ENCODE measurements around the gene ZNF708. TPM values are rescaled to one million over a fixed set of nuclear protein-coding genes. Genes with fewer than 3 reads are reported as not detected.
"Not testable (repeated sequence)": the region's sequence is repeated elsewhere in the genome, so short reads cannot be mapped to it uniquely, and the experiment has no call there.

Gene ZNF708
- total RNA-seq (10.5 TPM), polyA plus RNA-seq (ENCODE audit: insufficient read depth in 1 of 8, insufficient read length in 8 of 8, low replicate concordance in 1 of 8) (10 to 100 TPM in 2 of 8 donors, 1 to 10 TPM in 6; 6.4 to 11.8 (median 9.2) TPM)
- long read RNA-seq, donor 1, partial matches to known transcripts = 18 of 25 reads
- long read RNA-seq, donor 1, other reads (novel, unspliced or antisense) = 7 of 25 reads
- long read RNA-seq, donor 2 = 0 reads
- long read RNA-seq, donor 3, full-length matches to known transcripts = 4 of 53 reads
- long read RNA-seq, donor 3, partial matches to known transcripts = 33 of 53 reads
- long read RNA-seq, donor 3, other reads (novel, unspliced or antisense) = 16 of 53 reads
- long read RNA-seq, donor 4, full-length matches to known transcripts = 3 of 3 reads
- long read RNA-seq, donor 4, partial matches to known transcripts = 0 of 3 reads
- long read RNA-seq, donor 4, other reads (novel, unspliced or antisense) = 0 of 3 reads
- long read RNA-seq, donor 5, full-length matches to known transcripts = 9 of 59 reads
- long read RNA-seq, donor 5, partial matches to known transcripts = 39 of 59 reads
- long read RNA-seq, donor 5, other reads (novel, unspliced or antisense) = 11 of 59 reads
- long read RNA-seq, donor 6, full-length matches to known transcripts = 6 of 27 reads
- long read RNA-seq, donor 6, partial matches to known transcripts = 15 of 27 reads
- long read RNA-seq, donor 6, other reads (novel, unspliced or antisense) = 6 of 27 reads
- long read RNA-seq, donor 7, full-length matches to known transcripts = 3 of 3 reads
- long read RNA-seq, donor 7, partial matches to known transcripts = 0 of 3 reads
- long read RNA-seq, donor 7, other reads (novel, unspliced or antisense) = 0 of 3 reads
- long read RNA-seq, donor 8, partial matches to known transcripts = 8 of 9 reads
- long read RNA-seq, donor 8, other reads (novel, unspliced or antisense) = 0 of 9 reads
- long read RNA-seq, donor 9, full-length matches to known transcripts = 3 of 9 reads
- long read RNA-seq, donor 9, partial matches to known transcripts = 0 of 9 reads
- long read RNA-seq, donor 9, other reads (novel, unspliced or antisense) = 6 of 9 reads
- long read RNA-seq, donor 10, full-length matches to known transcripts = 2 of 11 reads
- long read RNA-seq, donor 10, partial matches to known transcripts = 9 of 11 reads
- long read RNA-seq, donor 10, other reads (novel, unspliced or antisense) = 0 of 11 reads
- long read RNA-seq, donor 11, full-length matches to known transcripts = 3 of 25 reads
- long read RNA-seq, donor 11, partial matches to known transcripts = 22 of 25 reads
- long read RNA-seq, donor 11, other reads (novel, unspliced or antisense) = 0 of 25 reads

DNA sequence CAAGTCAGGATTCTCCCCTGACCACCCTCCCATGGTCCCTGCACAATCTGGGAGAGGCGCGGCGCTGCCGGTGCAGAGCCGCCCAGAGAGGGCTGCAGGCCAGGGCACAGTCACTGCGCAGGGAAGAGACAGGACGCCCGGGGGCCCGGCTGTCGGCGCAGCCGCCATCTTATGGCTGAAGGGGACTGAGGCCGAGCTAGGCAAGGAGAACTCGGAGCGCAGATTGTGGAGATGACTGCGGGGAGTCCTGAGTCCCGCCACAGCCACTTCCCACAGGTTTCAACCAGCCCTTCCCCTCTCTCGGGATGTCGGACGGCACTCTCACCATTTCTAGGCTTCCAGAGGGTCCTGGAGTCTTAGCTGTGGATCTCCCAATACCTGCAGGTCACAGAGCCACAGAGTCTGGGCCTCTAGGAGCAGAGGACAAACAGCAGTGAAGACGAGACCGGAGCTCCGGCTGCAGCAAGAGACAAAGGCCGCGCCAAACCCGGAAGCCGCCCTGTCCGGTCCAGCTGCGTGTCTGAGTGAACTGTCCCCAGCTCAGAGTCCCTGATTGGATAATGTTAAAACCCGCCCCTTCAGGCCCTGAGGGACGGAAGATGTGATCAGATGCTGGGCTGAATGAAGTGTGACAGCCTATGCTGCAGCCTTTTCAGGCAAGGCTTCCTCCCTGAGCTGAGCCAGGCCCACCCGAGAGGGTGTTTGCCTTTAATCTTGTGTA is at the start of gene ZNF708:
Gene ZNF708, minus strand, starts transcription at position 526 of the 721 bp plus-strand sequence. Its CDS starts 198 bp downstream, at position 328.
- WGBS (ENCODE audit: insufficient coverage) = under 1% methylated on average over 27 of the region's 32 CpGs
- Histone ChIP-seq H3K36me3 (ENCODE audit: control insufficient read depth, insufficient read depth, low read length) (peaks cover 7% of the 10 kb centered on the region), H3K4me1 (ENCODE audit: control insufficient read depth, insufficient read depth, low read length) (peaks cover 8% of the 10 kb centered on the region), H3K9me3 (replicated peaks; ENCODE audit: control insufficient read depth, low read depth, low read length) (peaks cover 6% of the 10 kb centered on the region), H3K4me3 (ENCODE audit: low read length) (peak within 1 kb of the TSS; percentile 93), H3K27ac (ENCODE audit: low read length) (peak within 1 kb of the TSS; percentile 99), H3K27me3 (ENCODE audit: control insufficient read depth, insufficient read depth, low read length) (no peaks in the 10 kb centered on the region)
- peak; percentile 98 for DNase-seq

DNA sequence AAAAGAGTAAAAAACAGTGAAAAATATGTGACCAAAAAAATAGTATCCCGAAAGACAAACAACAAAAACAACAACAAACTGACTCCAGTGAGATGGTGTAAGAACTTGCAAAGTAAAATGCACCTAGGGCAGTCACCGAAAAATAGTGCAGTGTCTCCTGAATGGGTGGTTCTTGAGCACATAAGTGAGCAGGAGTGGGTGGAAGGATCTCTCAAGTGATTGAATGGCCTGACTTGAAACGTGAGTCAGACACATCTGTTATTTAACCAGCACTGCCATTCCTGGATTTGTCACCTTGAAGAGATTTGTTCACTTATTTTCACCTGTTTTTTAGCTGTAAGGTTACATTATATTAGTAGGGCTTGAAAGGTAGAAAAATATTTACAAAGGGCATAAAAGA is 33.1 kb upstream of the ZNF708 start:
- Histone ChIP-seq H3K27ac (ENCODE audit: low read length) (no peak overlapping the region), H3K36me3 (ENCODE audit: control insufficient read depth, insufficient read depth, low read length) (peaks cover 34% of the 10 kb centered on the region), H3K4me3 (ENCODE audit: low read length) (no peak overlapping the region), H3K9me3 (replicated peaks; ENCODE audit: control insufficient read depth, low read depth, low read length) (peaks cover 2% of the 10 kb centered on the region), H3K4me1 (ENCODE audit: control insufficient read depth, insufficient read depth, low read length) (no peaks in the 10 kb centered on the region), H3K27me3 (ENCODE audit: control insufficient read depth, insufficient read depth, low read length) (no peaks in the 10 kb centered on the region)
- no peak for DNase-seq
- WGBS (ENCODE audit: insufficient coverage) = no CpG with 5 or more reads among the region's 3 CpGs

DNA sequence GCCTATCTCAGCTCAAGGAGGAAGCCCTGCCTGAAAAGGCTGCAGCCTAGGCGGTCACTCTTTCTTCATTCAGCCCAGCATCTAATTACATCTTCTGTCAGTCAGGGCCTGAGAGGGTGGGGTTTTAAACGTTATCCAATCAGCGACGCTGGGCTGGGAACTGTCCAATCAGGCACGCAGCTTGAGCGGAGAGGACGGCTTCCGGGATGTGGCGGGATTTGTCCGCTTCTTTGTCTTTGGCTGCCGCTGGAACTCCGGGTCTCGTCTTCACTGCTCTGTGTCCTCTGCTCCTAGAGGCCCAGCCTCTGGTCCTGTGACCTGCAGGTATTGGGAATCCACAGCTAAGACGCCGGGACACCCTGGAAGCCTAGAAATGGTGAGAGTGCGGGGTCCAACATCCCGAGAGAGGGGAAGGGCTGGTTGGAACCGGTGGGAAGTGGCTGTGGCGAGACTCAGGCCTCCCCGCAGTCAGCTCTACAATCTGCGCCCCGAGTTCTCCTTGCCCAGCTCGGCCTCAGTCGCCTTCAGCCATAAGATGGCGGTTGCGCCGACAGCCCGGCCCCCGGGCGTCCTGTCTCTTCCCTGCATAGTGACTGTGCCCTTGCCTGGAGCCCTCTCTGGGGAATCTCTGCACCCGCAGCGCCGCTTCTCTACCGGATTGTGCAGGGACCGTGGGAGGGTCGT is 29.7 kb upstream of the ZNF708 start, which contains the start of gene ZNF738:
Gene ZNF738, plus strand, starts transcription at position 233 of the 684 bp plus-strand sequence. Its CDS starts 141 bp downstream, at position 374.
- H3K27ac ChIP-seq (ENCODE audit: low read length) = peak within 1 kb of the TSS; percentile 94
- no peaks in the 10 kb centered on the region for H3K4me1 ChIP-seq (ENCODE audit: control insufficient read depth, insufficient read depth, low read length)
- peak; percentile 99 for DNase-seq
- H3K9me3 ChIP-seq (replicated peaks; ENCODE audit: control insufficient read depth, low read depth, low read length) = peaks cover 2% of the 10 kb centered on the region
- WGBS (ENCODE audit: insufficient coverage) = 0% methylated on average over 27 of the region's 36 CpGs
- H3K4me3 ChIP-seq (ENCODE audit: low read length) = peak within 1 kb of the TSS; percentile 69
- no peaks in the 10 kb centered on the region for H3K27me3 ChIP-seq (ENCODE audit: control insufficient read depth, insufficient read depth, low read length)
- H3K36me3 ChIP-seq (ENCODE audit: control insufficient read depth, insufficient read depth, low read length) = peaks cover 21% of the 10 kb centered on the region

DNA sequence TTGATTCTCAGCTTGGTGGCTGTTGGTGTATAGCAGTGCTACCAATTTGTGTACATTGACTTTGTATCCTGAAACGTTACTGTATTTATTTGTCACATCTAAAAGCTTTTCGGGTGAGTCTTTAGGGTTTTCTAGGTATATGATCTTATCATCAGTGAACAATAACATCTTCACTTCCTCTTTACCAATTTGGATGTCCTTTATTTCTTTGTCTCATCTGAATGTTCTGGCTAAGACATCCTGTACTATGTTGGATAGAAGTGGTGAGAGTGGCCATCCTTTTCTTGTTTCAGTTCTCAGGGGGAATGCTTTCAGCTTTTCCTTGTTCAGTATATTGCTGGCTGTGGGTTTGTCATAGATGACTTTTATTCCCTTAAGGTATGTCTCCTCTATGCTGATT is 23.6 kb upstream of the ZNF708 start:
- Histone ChIP-seq H3K9me3 (replicated peaks; ENCODE audit: control insufficient read depth, low read depth, low read length) (no peaks in the 10 kb centered on the region), H3K36me3 (ENCODE audit: control insufficient read depth, insufficient read depth, low read length) (no peaks in the 10 kb centered on the region), H3K4me1 (ENCODE audit: control insufficient read depth, insufficient read depth, low read length) (no peaks in the 10 kb centered on the region), H3K27me3 (ENCODE audit: control insufficient read depth, insufficient read depth, low read length) (no peaks in the 10 kb centered on the region), H3K27ac (ENCODE audit: low read length) (no peak overlapping the region), H3K4me3 (ENCODE audit: low read length) (no peak overlapping the region)
- DNase-seq = no peak
- no CpG with 5 or more reads among the region's 2 CpGs for WGBS (ENCODE audit: insufficient coverage)

DNA sequence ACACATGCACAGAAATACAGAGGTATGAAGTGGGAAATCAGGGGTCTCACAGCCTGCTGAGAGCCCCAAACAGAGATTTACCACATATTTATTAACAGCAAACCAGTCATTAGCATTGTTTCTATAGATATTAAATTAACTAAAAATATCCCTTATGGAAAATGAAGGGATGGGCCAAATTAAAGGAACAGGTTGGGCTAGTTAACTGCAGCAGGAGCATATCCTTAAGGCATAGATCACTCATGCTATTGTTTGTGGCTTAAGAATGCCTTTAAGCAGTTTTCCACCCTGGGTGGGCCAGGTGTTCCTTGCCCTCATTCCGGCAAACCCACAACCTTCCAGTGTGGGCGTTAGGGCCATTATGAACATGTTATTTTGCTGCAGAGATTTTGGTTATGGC is 15.6 kb upstream of the ZNF708 start:
- H3K27ac ChIP-seq (ENCODE audit: low read length); H3K36me3 ChIP-seq (ENCODE audit: control insufficient read depth, insufficient read depth, low read length); H3K4me1 ChIP-seq (ENCODE audit: control insufficient read depth, insufficient read depth, low read length); DNase-seq; H3K9me3 ChIP-seq (replicated peaks; ENCODE audit: control insufficient read depth, low read depth, low read length); H3K27me3 ChIP-seq (ENCODE audit: control insufficient read depth, insufficient read depth, low read length); H3K4me3 ChIP-seq (ENCODE audit: low read length): not testable (repeated sequence)
- 0% methylated on average over 1 of the region's 2 CpGs for WGBS (ENCODE audit: insufficient coverage)

DNA sequence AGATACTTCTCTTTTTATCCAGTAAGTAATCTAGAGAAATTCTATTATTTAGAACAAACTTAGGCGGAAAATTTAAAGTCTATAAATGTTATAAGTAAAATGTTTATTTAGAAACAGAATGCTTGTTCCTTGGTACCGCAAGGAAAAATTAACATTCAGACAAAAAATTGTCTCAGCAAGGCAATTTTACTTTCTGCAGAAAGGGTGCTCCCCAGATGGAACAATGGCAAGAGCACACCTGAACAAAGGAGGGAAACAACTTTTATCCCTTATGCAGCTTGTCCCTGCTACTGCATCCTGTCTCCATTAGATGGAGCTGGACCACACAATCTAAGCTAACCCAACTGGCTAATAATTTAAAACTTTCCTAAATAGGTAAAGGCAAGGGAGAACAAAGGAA is 6.5 kb upstream of the ZNF708 start:
- WGBS (ENCODE audit: insufficient coverage) = no CpG with 5 or more reads among the region's 2 CpGs
- Histone ChIP-seq H3K27me3 (ENCODE audit: control insufficient read depth, insufficient read depth, low read length) (no peaks in the 10 kb centered on the region), H3K9me3 (replicated peaks; ENCODE audit: control insufficient read depth, low read depth, low read length) (peaks cover 6% of the 10 kb centered on the region)

DNA sequence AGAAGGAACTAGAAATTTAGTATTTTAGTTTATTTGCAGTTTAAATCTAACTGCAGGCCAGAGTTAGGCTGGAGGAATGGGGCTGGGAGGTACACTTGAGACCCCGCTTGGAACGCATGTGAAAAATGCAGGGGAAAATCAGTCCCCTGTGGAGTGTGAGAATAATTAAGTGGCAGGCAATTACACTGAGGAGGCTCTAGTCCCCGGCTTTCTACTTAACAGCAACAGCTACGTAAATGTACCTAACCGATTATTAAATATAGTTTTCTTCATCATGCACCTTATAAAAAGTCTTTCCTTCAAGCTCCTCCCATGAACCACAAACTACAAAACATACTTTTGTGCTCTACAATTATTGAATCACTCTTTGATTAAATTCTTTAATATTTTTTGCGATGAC is 804 bp downstream of the ZNF708 start:
- peaks cover 7% of the 10 kb centered on the region for H3K36me3 ChIP-seq (ENCODE audit: control insufficient read depth, insufficient read depth, low read length)
- peak overlapping the region; percentile 93 for H3K4me3 ChIP-seq (ENCODE audit: low read length)
- peak; percentile 22 for DNase-seq
- H3K4me1 ChIP-seq (ENCODE audit: control insufficient read depth, insufficient read depth, low read length) = peaks cover 8% of the 10 kb centered on the region
- no peaks in the 10 kb centered on the region for H3K27me3 ChIP-seq (ENCODE audit: control insufficient read depth, insufficient read depth, low read length)
- peak overlapping the region; percentile 99 for H3K27ac ChIP-seq (ENCODE audit: low read length)
- WGBS (ENCODE audit: insufficient coverage) = no CpG with 5 or more reads among the region's 6 CpGs
- peaks cover 6% of the 10 kb centered on the region for H3K9me3 ChIP-seq (replicated peaks; ENCODE audit: control insufficient read depth, low read depth, low read length)

More for the DNA sequence above, 6.5 kb upstream of the ZNF708 start:
- Histone ChIP-seq H3K36me3 (ENCODE audit: control insufficient read depth, insufficient read depth, low read length) (no peaks in the 10 kb centered on the region), H3K4me1 (ENCODE audit: control insufficient read depth, insufficient read depth, low read length) (no peaks in the 10 kb centered on the region), H3K27ac (ENCODE audit: low read length) (no peak overlapping the region), H3K4me3 (ENCODE audit: low read length) (no peak overlapping the region)
- DNase-seq = no peak

DNA sequence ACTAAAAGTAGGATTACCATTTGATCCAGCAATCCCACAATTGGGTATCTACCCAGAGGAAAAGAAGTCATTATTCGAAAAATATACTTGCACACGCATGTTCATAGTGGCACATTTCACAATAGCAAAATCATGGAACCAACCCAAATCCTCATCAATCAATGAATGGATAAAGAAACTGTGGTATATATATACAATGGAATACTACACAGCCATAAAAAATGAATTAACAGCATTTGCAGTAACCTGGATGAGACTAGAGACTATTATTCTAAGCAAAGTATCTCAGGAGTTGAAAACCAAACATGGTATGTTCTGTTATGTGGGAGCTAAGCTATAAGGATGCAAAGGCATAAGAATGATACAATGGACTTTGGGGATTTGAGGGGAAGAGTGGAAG is 3.0 kb downstream of the ZNF708 start:
- Histone ChIP-seq H3K27me3 (ENCODE audit: control insufficient read depth, insufficient read depth, low read length) (no peaks in the 10 kb centered on the region), H3K9me3 (replicated peaks; ENCODE audit: control insufficient read depth, low read depth, low read length) (peaks cover 6% of the 10 kb centered on the region), H3K4me3 (ENCODE audit: low read length) (no peak overlapping the region), H3K36me3 (ENCODE audit: control insufficient read depth, insufficient read depth, low read length) (peaks cover 7% of the 10 kb centered on the region), H3K27ac (ENCODE audit: low read length) (no peak overlapping the region), H3K4me1 (ENCODE audit: control insufficient read depth, insufficient read depth, low read length) (peaks cover 8% of the 10 kb centered on the region)
- no CpG with 5 or more reads among the region's 2 CpGs for WGBS (ENCODE audit: insufficient coverage)
- DNase-seq = no peak

DNA sequence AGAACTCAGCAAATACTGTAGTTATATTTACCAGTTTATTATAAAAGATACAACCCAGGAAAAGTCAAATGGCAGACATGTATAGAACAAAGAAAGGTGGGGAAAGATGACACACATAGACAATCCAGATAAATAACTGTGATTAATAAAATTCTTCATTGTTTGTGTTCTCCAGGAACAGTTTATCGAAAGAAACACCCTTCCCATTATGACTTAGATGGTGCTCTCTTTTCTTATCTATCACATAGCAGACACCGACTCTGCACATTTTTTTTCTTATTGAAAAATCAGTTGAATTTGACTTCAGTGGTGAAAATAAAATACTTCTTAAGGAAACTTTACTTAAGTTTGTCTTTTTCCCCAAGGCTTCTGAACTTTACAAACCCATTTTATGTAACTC is 6.2 kb downstream of the ZNF708 start:
- no peak overlapping the region for H3K4me3 ChIP-seq (ENCODE audit: low read length)
- no CpG with 5 or more reads among the region's 2 CpGs for WGBS (ENCODE audit: insufficient coverage)
- no peak for DNase-seq
- H3K9me3 ChIP-seq (replicated peaks; ENCODE audit: control insufficient read depth, low read depth, low read length) = peaks cover 6% of the 10 kb centered on the region
- no peaks in the 10 kb centered on the region for H3K27me3 ChIP-seq (ENCODE audit: control insufficient read depth, insufficient read depth, low read length)
- peaks cover 7% of the 10 kb centered on the region for H3K36me3 ChIP-seq (ENCODE audit: control insufficient read depth, insufficient read depth, low read length)
- H3K4me1 ChIP-seq (ENCODE audit: control insufficient read depth, insufficient read depth, low read length) = peaks cover 3% of the 10 kb centered on the region
- no peak overlapping the region for H3K27ac ChIP-seq (ENCODE audit: low read length)

Measured in muscle of leg (tissue), 16 donors.